ENCODE results near the gene RBM47. TPM values are rescaled to one million over a fixed set of nuclear protein-coding genes. Genes with fewer than 3 reads are reported as not detected.
A peak's percentile ranks its signal among the peaks of the same experiment; 100 is the strongest.

The RBM47 gene
- total RNA-seq, 6 donors from 2014 or later, result 111 to 448 (median 149) TPM

- DNase-seq (no peak), ATAC-seq (ENCODE audit: low FRiP score in 2 of 2) (no peak)
- Histone ChIP-seq H3K4me1 (peaks cover 0 to 3% (median 0%) of the 10 kb centered on the region in 4 donors), H3K27me3 (no peaks in the 10 kb centered on the region), H3K27ac (no peak overlapping the region), H3K4me3 (no peak overlapping the region), H3K9me3 (no peaks in the 10 kb centered on the region), H3K36me3 (no peaks in the 10 kb centered on the region)
- TF ChIP-seq CTCF (IDR thresholded peaks at IDR 0.05) (no peak), EP300 (IDR thresholded peaks at IDR 0.05) (no peak), POLR2AphosphoS5 (IDR thresholded peaks at IDR 0.05) (no peak), POLR2A (IDR thresholded peaks at IDR 0.05) (no peak)
- 85 to 89% methylated on average over 2 of the region's 2 CpGs for WGBS, 2 donors
Measured at GRCh38 chr4:40651280-40651679, 21.6 kb upstream of the RBM47 start.

- TF ChIP-seq POLR2A (IDR thresholded peaks at IDR 0.05) (no peak), POLR2AphosphoS5 (IDR thresholded peaks at IDR 0.05) (no peak), CTCF (IDR thresholded peaks at IDR 0.05) (no peak), EP300 (IDR thresholded peaks at IDR 0.05) (no peak)
- H3K4me3 ChIP-seq, result no peak overlapping the region
- H3K27me3 ChIP-seq, result no peaks in the 10 kb centered on the region
- WGBS, 2 donors, result 77 to 81% methylated on average over 6 of the region's 6 CpGs
- no peaks in the 10 kb centered on the region for H3K9me3 ChIP-seq
- H3K36me3 ChIP-seq, result no peaks in the 10 kb centered on the region
- DNase-seq (no peak), ATAC-seq (ENCODE audit: low FRiP score in 2 of 2) (peak in 1 of 2 donors; percentile 4)
- H3K4me1 ChIP-seq, result peaks cover 0 to 3% (median 0%) of the 10 kb centered on the region in 4 donors
- peak overlapping the region in 2 of 4 donors; percentile 0 to 71 for H3K27ac ChIP-seq
Measured at GRCh38 chr4:40649321-40649720, 19.7 kb upstream of the RBM47 start.

DNA sequence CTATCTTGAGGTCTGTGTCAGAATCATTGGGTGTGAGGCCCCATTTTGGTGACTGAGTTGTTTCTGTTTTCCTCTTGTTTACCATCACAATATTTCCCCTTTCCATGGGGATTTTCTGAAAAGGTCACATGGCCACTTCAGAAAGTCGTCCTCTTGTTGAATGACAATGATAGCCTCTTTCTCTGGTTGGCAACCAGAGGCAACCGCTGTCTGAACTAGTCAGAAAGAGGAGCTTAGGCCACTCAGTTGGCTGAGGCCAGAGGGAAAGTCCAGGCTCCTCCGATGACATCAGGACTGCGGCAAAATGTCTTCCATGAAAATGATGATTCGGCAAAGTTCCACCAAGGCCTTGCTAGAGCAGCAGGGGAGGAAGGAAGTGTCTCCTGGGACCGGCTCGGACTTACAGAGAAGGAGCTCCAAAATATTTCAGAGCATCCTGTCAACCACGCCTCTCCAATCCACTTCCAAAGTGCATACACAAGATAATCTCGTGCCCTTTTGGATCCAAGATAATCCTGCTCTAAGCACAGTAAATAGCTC, 19.1 kb upstream of the RBM47 start:
- Histone ChIP-seq H3K4me1 (peaks cover 0 to 3% (median 0%) of the 10 kb centered on the region in 4 donors), H3K27ac (peak overlapping the region in 2 of 4 donors; percentile 0 to 71), H3K9me3 (no peaks in the 10 kb centered on the region), H3K27me3 (no peaks in the 10 kb centered on the region), H3K4me3 (no peak overlapping the region), H3K36me3 (no peaks in the 10 kb centered on the region)
- WGBS, 2 donors, result 63 to 65% methylated on average over 9 of the region's 9 CpGs
- TF ChIP-seq POLR2A (IDR thresholded peaks at IDR 0.05) (peak in 1 of 4 donors; percentile 41), CTCF (IDR thresholded peaks at IDR 0.05) (no peak), EP300 (IDR thresholded peaks at IDR 0.05) (no peak), POLR2AphosphoS5 (IDR thresholded peaks at IDR 0.05) (no peak)
- ATAC-seq (ENCODE audit: low FRiP score in 2 of 2), result peak; percentile 15 to 65
- DNase-seq, result peak in 1 of 2 donors; percentile 28

GRCh38 chr4:40648131-40648530, 18.5 kb upstream of the RBM47 start:
- no peaks in the 10 kb centered on the region for H3K36me3 ChIP-seq
- TF ChIP-seq POLR2A (IDR thresholded peaks at IDR 0.05), result no peak
- ATAC-seq (ENCODE audit: low FRiP score in 2 of 2) (no peak), DNase-seq (no peak)
- H3K4me1 ChIP-seq, result peaks cover 0 to under 1% (median 0%) of the 10 kb centered on the region in 4 donors
- no peak overlapping the region for H3K4me3 ChIP-seq
- no peaks in the 10 kb centered on the region for H3K9me3 ChIP-seq
- H3K27ac ChIP-seq, result no peak overlapping the region
- H3K27me3 ChIP-seq, result no peaks in the 10 kb centered on the region

- TF ChIP-seq EP300 (IDR thresholded peaks at IDR 0.05) (no peak), POLR2A (IDR thresholded peaks at IDR 0.05) (no peak), POLR2AphosphoS5 (IDR thresholded peaks at IDR 0.05) (no peak), CTCF (IDR thresholded peaks at IDR 0.05) (no peak)
- DNase-seq, result no peak
- ATAC-seq (ENCODE audit: low FRiP score in 2 of 2), result no peak
- Histone ChIP-seq H3K9me3 (no peaks in the 10 kb centered on the region), H3K4me1 (no peaks in the 10 kb centered on the region), H3K4me3 (no peak overlapping the region), H3K27ac (no peak overlapping the region), H3K36me3 (no peaks in the 10 kb centered on the region), H3K27me3 (no peaks in the 10 kb centered on the region)
Measured at GRCh38 chr4:40645586-40645985, 15.9 kb upstream of the RBM47 start.
